Measurements from ENCODE around the gene RAB35. TPM values are rescaled to one million over a fixed set of nuclear protein-coding genes. Genes with fewer than 3 reads are reported as not detected.

Gene RAB35
- total and polyA plus RNA-seq, 9 of the 15 experiments (the other 6 are each of a cell fraction or from before 2014, with no cell fraction given): 0.65 to 76.3 (median 38.9) TPM

DNA sequence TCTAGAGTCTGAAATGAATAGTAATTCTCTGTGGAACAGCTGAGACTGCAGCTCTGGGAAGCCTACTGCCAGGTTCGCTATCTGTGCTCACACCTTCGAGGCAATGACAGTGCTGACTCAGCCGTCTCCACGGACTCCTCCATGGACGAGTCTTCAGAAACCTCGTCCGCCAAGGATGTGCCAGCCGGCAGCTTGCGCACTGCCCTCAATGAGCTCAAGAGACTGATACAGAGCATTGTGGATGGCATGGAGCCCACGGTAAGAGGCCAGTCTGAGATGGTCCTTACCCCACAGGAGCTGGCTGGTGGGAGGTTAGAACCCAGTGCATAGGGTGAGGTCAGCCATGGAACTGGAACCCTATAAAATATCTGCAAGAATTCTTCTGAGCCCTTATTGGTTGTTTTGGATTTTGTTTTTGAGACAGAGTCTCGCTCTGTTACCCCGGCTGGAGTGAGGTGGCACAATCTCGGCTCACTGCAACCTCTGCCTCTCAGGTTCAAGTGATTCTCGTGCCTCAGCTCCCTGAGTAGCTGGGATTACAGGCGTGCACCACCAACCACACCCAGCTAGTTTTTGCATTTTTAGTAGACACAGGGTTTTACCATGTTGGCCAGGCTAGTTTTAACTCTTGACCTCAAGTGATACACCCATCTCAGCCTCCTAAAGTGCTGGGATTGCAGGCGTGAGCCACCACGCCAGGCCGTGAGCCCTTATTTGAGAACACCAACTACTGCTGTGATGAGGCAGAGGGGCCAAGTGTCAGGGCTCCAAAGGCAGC, 43.9 kb downstream of the RAB35 start:
- TF ChIP-seq TAL1 (IDR thresholded peaks at IDR 0.05) (peak; percentile 18; the same call in 1 of the 2 replicates), MAFG (tag; conservative IDR thresholded peaks at IDR 0.05) (peak; percentile 84), NFE2 (IDR thresholded peaks at IDR 0.05; ENCODE audit: low read depth) (peak; percentile 30; the same call in 1 of the 2 replicates), C11orf30 (IDR thresholded peaks at IDR 0.05; ENCODE audit: low read depth) (peak; percentile 88), L3MBTL2 (IDR thresholded peaks at IDR 0.05) (peak; percentile 42; the same call in 1 of the 2 replicates), TOE1 (IDR thresholded peaks at IDR 0.05; ENCODE audit: borderline replicate concordance) (no peak), TOE1 (CRISPR knock-in tag; IDR thresholded peaks at IDR 0.05; ENCODE audit: borderline replicate concordance, low read depth) (no peak), TCF3 (CRISPR knock-in tag; IDR thresholded peaks at IDR 0.05) (peak; percentile 40; the same call in 1 of the 2 replicates), MAFF (IDR thresholded peaks at IDR 0.05; ENCODE audit: low read length) (peak; percentile 62), ZNF316 (IDR thresholded peaks at IDR 0.05) (peak; percentile 93), ARID1B (IDR thresholded peaks at IDR 0.05) (peak; percentile 39; the same call in 1 of the 2 replicates), ZNF780A (CRISPR knock-in tag; IDR thresholded peaks at IDR 0.05) (no peak), MAFK (IDR thresholded peaks at IDR 0.05; ENCODE audit: low read length) (peak; percentile 70), PPARD (CRISPR knock-in tag; IDR thresholded peaks at IDR 0.05) (no peak)
- TF ChIP-seq, protein P1, sequence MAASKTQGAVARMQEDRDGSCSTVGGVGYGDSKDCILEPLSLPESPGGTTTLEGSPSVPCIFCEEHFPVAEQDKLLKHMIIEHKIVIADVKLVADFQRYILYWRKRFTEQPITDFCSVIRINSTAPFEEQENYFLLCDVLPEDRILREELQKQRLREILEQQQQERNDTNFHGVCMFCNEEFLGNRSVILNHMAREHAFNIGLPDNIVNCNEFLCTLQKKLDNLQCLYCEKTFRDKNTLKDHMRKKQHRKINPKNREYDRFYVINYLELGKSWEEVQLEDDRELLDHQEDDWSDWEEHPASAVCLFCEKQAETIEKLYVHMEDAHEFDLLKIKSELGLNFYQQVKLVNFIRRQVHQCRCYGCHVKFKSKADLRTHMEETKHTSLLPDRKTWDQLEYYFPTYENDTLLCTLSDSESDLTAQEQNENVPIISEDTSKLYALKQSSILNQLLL (CRISPR knock-in tag; IDR thresholded peaks at IDR 0.05; ENCODE audit: borderline replicate concordance): no peak
- TF ChIP-seq, protein P2, sequence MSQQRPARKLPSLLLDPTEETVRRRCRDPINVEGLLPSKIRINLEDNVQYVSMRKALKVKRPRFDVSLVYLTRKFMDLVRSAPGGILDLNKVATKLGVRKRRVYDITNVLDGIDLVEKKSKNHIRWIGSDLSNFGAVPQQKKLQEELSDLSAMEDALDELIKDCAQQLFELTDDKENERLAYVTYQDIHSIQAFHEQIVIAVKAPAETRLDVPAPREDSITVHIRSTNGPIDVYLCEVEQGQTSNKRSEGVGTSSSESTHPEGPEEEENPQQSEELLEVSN (IDR thresholded peaks at IDR 0.05; ENCODE audit: borderline replicate concordance in 1 of 2, extremely low read depth in 1 of 2, insufficient read depth in 1 of 2, insufficient read length in 1 of 2, low read depth in 1 of 2, low read length in 1 of 2, poor library complexity in 1 of 2, severe bottlenecking in 1 of 2): peak in 1 of 2 experiments; percentile 38
- TF ChIP-seq, protein P3, sequence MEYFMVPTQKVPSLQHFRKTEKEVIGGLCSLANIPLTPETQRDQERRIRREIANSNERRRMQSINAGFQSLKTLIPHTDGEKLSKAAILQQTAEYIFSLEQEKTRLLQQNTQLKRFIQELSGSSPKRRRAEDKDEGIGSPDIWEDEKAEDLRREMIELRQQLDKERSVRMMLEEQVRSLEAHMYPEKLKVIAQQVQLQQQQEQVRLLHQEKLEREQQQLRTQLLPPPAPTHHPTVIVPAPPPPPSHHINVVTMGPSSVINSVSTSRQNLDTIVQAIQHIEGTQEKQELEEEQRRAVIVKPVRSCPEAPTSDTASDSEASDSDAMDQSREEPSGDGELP (CRISPR knock-in tag; IDR thresholded peaks at IDR 0.05; ENCODE audit: borderline replicate concordance): peak; percentile 30; the same call in 1 of the 2 replicates
- peak; percentile 48 for FAIRE-seq
- no peaks in the 10 kb centered on the region for H3K9me1 ChIP-seq (ENCODE audit: control insufficient read depth, insufficient read depth, low read length)

More for the DNA sequence above, 43.9 kb downstream of the RAB35 start:
- ChIA-PET POLR2A (interaction anchor here (1.0 to 1.7 kb wide), 5 partner anchors 8 to 39 kb away, joined by 3 to 5 read pairs (median 3); no protein-coding TSS in a partner anchor), CTCF (ENCODE audit: low intra/inter-chr PET ratio) (no interaction called here)
- Histone ChIP-seq H2AFZ (ENCODE audit: low read depth, low read length) (no peak overlapping the region), H3K4me1 (replicated peaks in 1 of 2; ENCODE audit: control insufficient read depth in 2 of 2, insufficient read depth in 2 of 2, low read length in 2 of 2) (no peaks in the 10 kb centered on the region; a peak in 1 of 5 replicates), H3K4me3 (no peak overlapping the region), H4K20me1 (replicated peaks; ENCODE audit: control insufficient read depth, insufficient read depth, low read length) (no peaks in the 10 kb centered on the region), H3K79me2 (ENCODE audit: control insufficient read depth, insufficient read depth, low read length) (no peaks in the 10 kb centered on the region), H3K27ac (ENCODE audit: extremely low read depth, low read depth, low read length) (no peak overlapping the region), H3K4me2 (ENCODE audit: insufficient read depth, low read length) (no peak overlapping the region), H3K9ac (ENCODE audit: insufficient read depth in 1 of 2, low read depth in 2 of 2, low read length in 2 of 2) (0 out of 4 replicates have a peak overlapping the region, but pooled peaks of 1 of the 2 experiments have one; percentile 20), H3K9me3 (replicated peaks; ENCODE audit: control insufficient read depth, insufficient read depth, low read depth, low read length) (no peaks in the 10 kb centered on the region), H3K36me3 (ENCODE audit: control insufficient read depth, insufficient read depth, low read length) (no peaks in the 10 kb centered on the region), H3K27me3 (ENCODE audit: control insufficient read depth in 2 of 2, insufficient read depth in 2 of 2, low read length in 2 of 2) (peaks cover 32 to 68% of the 10 kb centered on the region in 2 experiments)
- in situ Hi-C loops (cut with MboI) (no loop called here), intact Hi-C loops (cut with micrococcal nuclease) (no loop called here)
- BruUV-seq (replicated peaks): no TSS peak
- peak in 2 of 4 experiments; percentile 37 to 42 for DNase-seq (ENCODE audit: extremely low read depth in 1 of 4, low spot score in 3 of 4)
- WGBS (ENCODE audit: insufficient coverage, low coverage, missing lambda C conversion rate): 2% methylated on average over 18 of the region's 18 CpGs
- peak; percentile 82 for ATAC-seq
